Liver (tissue), 9 donors: Measurements from ENCODE around the gene LCORL. TPM values are rescaled to one million over a fixed set of nuclear protein-coding genes. Genes with fewer than 3 reads are reported as not detected.

Experiments
- DNase-seq: peaks from one replicate; pipeline ENCODE4 v3.0.0-alpha.2; 2017; ENCODE audit warnings: low spot score
- H3K27ac ChIP-seq, 2 donors: one replicate each; pipeline ENCODE4 v1.7.0; 2013; ENCODE audit warnings: inconsistent platforms in 2 of 2, low read length in 2 of 2, control low read depth in 1 of 2, low read depth in 1 of 2, mild to moderate bottlenecking in 1 of 2
- H3K27me3 ChIP-seq, 4 donors: one replicate each; pipeline versions ENCODE4 v1.6.1 to v1.7.0; 2013; ENCODE audit warnings: low read length in 3 of 4, inconsistent platforms in 1 of 4, mild to moderate bottlenecking in 1 of 4, moderate library complexity in 1 of 4; ENCODE audit not compliant: control insufficient read depth in 4 of 4, insufficient read depth in 4 of 4
- H3K36me3 ChIP-seq, 4 donors: one replicate each; pipeline versions ENCODE4 v1.6.1 to v1.7.0; 2013; ENCODE audit warnings: low read length in 3 of 4, mild to moderate bottlenecking in 3 of 4, low read depth in 1 of 4, moderate library complexity in 1 of 4; ENCODE audit not compliant: control insufficient read depth in 4 of 4, insufficient read depth in 3 of 4
- H3K4me1 ChIP-seq, 4 donors: one replicate each; pipeline versions ENCODE4 v1.6.1 to v1.7.0; 2013; ENCODE audit warnings: low read length in 3 of 4, mild to moderate bottlenecking in 3 of 4, moderate library complexity in 1 of 4; ENCODE audit not compliant: control insufficient read depth in 4 of 4, insufficient read depth in 4 of 4
- H3K4me3 ChIP-seq, 3 donors: one replicate each; pipeline versions ENCODE4 v1.6.1 to v1.7.0; 2013; ENCODE audit warnings: low read length in 3 of 3, control low read depth in 1 of 3, low read depth in 1 of 3, mild to moderate bottlenecking in 1 of 3
- H3K9ac ChIP-seq, 2 donors: one replicate each; pipeline ENCODE4 v1.7.0; 2013; ENCODE audit warnings: low read length in 2 of 2, mild to moderate bottlenecking in 2 of 2, moderate library complexity in 2 of 2, control low read depth in 1 of 2, low read depth in 1 of 2
- H3K9me3 ChIP-seq, 4 donors: one replicate each; pipeline versions ENCODE4 v1.6.1 to v1.7.0; 2013; ENCODE audit warnings: low read length in 3 of 4; ENCODE audit not compliant: control insufficient read depth in 4 of 4
- ATF3 ChIP-seq: IDR thresholded peaks from 2 replicates; pipeline ENCODE4 v1.6.1; 2016; ENCODE audit warnings: antibody characterized with exemption
- EGR1 ChIP-seq, 2 donors: IDR thresholded peaks; 2 replicates each; pipeline ENCODE4 v1.6.1; 2016 to 2018; ENCODE audit warnings: antibody characterized with exemption in 2 of 2, low read depth in 2 of 2
- FOXA1 ChIP-seq: IDR thresholded peaks from 2 replicates; pipeline ENCODE4 v1.6.1; 2016; ENCODE audit warnings: antibody characterized with exemption
- FOXA2 ChIP-seq: IDR thresholded peaks from 2 replicates; pipeline ENCODE4 v1.6.1; 2016; ENCODE audit warnings: antibody characterized with exemption
- GABPA ChIP-seq, 2 donors: IDR thresholded peaks in 1 of 2; conservative IDR thresholded peaks in 1 of 2; 2 replicates each; pipeline ENCODE4 v1.6.1; 2016; ENCODE audit warnings: antibody characterized with exemption in 2 of 2, mild to moderate bottlenecking in 1 of 2, moderate library complexity in 1 of 2
- HNF4A ChIP-seq, 2 donors: conservative IDR thresholded peaks; 2 replicates each; pipeline ENCODE4 v1.6.1; 2016; ENCODE audit warnings: antibody characterized with exemption in 2 of 2, mild to moderate bottlenecking in 2 of 2
- HNF4G ChIP-seq: IDR thresholded peaks from 2 replicates; pipeline ENCODE4 v1.6.1; 2016; ENCODE audit warnings: antibody characterized with exemption
- JUND ChIP-seq, 2 donors: IDR thresholded peaks; 2 replicates each; pipeline ENCODE4 v1.6.1; 2016; ENCODE audit warnings: antibody characterized with exemption in 2 of 2
- MAX ChIP-seq: IDR thresholded peaks from 2 replicates; pipeline ENCODE4 v1.6.1; 2016; ENCODE audit warnings: antibody characterized with exemption
- NR2F2 ChIP-seq: IDR thresholded peaks from 2 replicates; pipeline ENCODE4 v1.6.1; 2016; ENCODE audit warnings: antibody characterized with exemption
- RAD21 ChIP-seq, 2 donors: IDR thresholded peaks; 2 replicates each; pipeline ENCODE4 v1.6.1; 2016; ENCODE audit warnings: antibody characterized with exemption in 2 of 2, mild to moderate bottlenecking in 2 of 2
- REST ChIP-seq: IDR thresholded peaks from 2 replicates; pipeline ENCODE4 v1.6.1; 2016; ENCODE audit warnings: antibody characterized with exemption, mild to moderate bottlenecking
- RXRA ChIP-seq, 2 donors: IDR thresholded peaks; 2 replicates each; pipeline ENCODE4 v1.6.1; 2017 to 2018; ENCODE audit warnings: antibody characterized with exemption in 2 of 2, mild to moderate bottlenecking in 1 of 2
- SP1 ChIP-seq: IDR thresholded peaks from 2 replicates; pipeline ENCODE4 v1.6.1; 2018; ENCODE audit warnings: antibody characterized with exemption, mild to moderate bottlenecking
- TAF1 ChIP-seq: conservative IDR thresholded peaks from 2 replicates; pipeline ENCODE4 v1.6.1; 2016; ENCODE audit warnings: antibody characterized with exemption, mild to moderate bottlenecking
- YY1 ChIP-seq: IDR thresholded peaks from 2 replicates; pipeline ENCODE4 v1.6.1; 2016; ENCODE audit warnings: antibody characterized with exemption, mild to moderate bottlenecking
- ZBTB33 ChIP-seq: IDR thresholded peaks from 2 replicates; pipeline ENCODE4 v1.6.1; 2016; ENCODE audit warnings: antibody characterized with exemption
- WGBS: extraction: QIAGEN DNeasy Blood & Tissue Kit; methylation state at CpG from one replicate; pipeline ENCODE4 v1.1.7; 2013; 5-methylcytosine and 5-hydroxymethylcytosine counted together
- polyA plus RNA-seq, 2 donors: library from polyadenylated mRNA; stranded (reverse) in 1 of 2; unstranded in 1 of 2; fragments of 200-250 nt in 1 of 2; fragments of >200 nt in 1 of 2; fragmentation: Nextera tagmentation in 1 of 2; extraction: Ambion mirVana in 1 of 2; gene quantifications; one replicate each; pipeline versions ENCODE4 v1.2.1 to v1.2.3, GENCODE V29; 2013 to 2015
- total RNA-seq, 2 donors: library from RNA; depleted of rRNA; stranded (reverse); fragments of >200 nt; gene quantifications; one replicate each; pipeline ENCODE4 v1.2.3, GENCODE V29; 2014
- TF ChIP-seq, protein P1 (sequence below): fragments of 150-350 bp; IDR thresholded peaks from 2 replicates; pipeline ENCODE4 v1.5.1; 2017; ENCODE audit warnings: improper control_type of control experiment, low read depth, low read length; ENCODE audit not compliant: missing input control
- donor health status: healthy.
- donor health status: healthy.
- donor health status: healthy.
- donor health status: healthy.
- donor health status: healthy.

The LCORL gene
- total and polyA plus RNA-seq, 4 donors: 2.1 to 12.0 (median 6.5) TPM

DNA sequence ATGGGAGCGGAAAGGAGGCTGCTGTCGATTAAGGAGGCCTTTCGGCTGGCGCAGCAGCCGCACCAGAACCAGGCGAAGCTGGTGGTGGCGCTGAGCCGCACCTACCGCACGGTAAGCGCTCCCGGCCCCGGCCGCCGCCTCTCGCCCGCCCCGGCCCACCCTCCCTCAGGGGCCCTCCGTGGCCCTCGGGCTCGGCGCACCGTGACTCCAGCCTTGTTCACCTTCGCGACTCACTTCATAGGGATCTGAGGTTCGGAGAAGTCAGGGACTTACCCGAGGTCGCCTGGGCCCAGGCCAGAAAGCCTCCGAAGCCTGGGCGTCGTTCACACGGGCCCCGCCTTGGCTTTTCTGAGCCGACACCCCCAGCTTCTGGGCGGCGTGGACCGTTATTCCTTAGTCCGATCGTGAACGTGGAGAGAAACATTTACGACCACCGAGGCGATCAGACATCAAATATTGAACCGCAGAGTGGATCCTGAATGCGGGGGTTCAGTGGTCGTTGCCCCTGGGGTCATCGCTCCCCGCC lies 210.4 kb downstream of the LCORL start:
- no peak for DNase-seq
- Histone ChIP-seq H3K9me3 (no peaks in the 10 kb centered on the region), H3K9ac (no peak overlapping the region), H3K4me1 (peaks cover 5 to 33% (median 27%) of the 10 kb centered on the region in 4 donors), H3K36me3 (no peaks in the 10 kb centered on the region), H3K4me3 (peak overlapping the region; percentile 48 to 60 (median 58)), H3K27me3 (no peaks in the 10 kb centered on the region), H3K27ac (no peak overlapping the region)
- 1% methylated on average over 48 of the region's 48 CpGs for WGBS
- no peak for TF ChIP-seq YY1
- TF ChIP-seq REST: no peak
- TF ChIP-seq GABPA (IDR thresholded peaks at IDR 0.05 in 1 of 2, conservative IDR thresholded peaks at IDR 0.05 in 1 of 2): no peak

- no peaks in the 10 kb centered on the region for H3K27me3 ChIP-seq
- DNase-seq: peak; percentile 99
- peak within 1 kb of the TSS; percentile 89 to 90 for H3K27ac ChIP-seq
- no peaks in the 10 kb centered on the region for H3K36me3 ChIP-seq
- TF ChIP-seq ZBTB33 (peak; percentile 100), HNF4A (conservative IDR thresholded peaks at IDR 0.05) (peak; percentile 19 to 32), RXRA (IDR thresholded peaks at IDR 0.05) (peak; percentile 27 to 64), REST (peak; percentile 70), ATF3 (no peak), SP1 (peak; percentile 71), HNF4G (no peak), MAX (peak; percentile 94), GABPA (IDR thresholded peaks at IDR 0.05 in 1 of 2, conservative IDR thresholded peaks at IDR 0.05 in 1 of 2) (peak; percentile 88 to 97), FOXA1 (no peak), NR2F2 (peak; percentile 33), EGR1 (IDR thresholded peaks at IDR 0.05; ENCODE audit: low read depth in 2 of 2) (peak in 1 of 2 donors; percentile 42), TAF1 (no peak), JUND (IDR thresholded peaks at IDR 0.05) (no peak), RAD21 (IDR thresholded peaks at IDR 0.05) (peak in 1 of 2 donors; percentile 16), FOXA2 (no peak), YY1 (peak; percentile 79)
- TF ChIP-seq, protein P1, sequence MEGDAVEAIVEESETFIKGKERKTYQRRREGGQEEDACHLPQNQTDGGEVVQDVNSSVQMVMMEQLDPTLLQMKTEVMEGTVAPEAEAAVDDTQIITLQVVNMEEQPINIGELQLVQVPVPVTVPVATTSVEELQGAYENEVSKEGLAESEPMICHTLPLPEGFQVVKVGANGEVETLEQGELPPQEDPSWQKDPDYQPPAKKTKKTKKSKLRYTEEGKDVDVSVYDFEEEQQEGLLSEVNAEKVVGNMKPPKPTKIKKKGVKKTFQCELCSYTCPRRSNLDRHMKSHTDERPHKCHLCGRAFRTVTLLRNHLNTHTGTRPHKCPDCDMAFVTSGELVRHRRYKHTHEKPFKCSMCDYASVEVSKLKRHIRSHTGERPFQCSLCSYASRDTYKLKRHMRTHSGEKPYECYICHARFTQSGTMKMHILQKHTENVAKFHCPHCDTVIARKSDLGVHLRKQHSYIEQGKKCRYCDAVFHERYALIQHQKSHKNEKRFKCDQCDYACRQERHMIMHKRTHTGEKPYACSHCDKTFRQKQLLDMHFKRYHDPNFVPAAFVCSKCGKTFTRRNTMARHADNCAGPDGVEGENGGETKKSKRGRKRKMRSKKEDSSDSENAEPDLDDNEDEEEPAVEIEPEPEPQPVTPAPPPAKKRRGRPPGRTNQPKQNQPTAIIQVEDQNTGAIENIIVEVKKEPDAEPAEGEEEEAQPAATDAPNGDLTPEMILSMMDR: no peak
- peaks cover 5 to 33% (median 27%) of the 10 kb centered on the region in 4 donors for H3K4me1 ChIP-seq
- peak within 1 kb of the TSS; percentile 62 to 87 (median 86) for H3K4me3 ChIP-seq
- H3K9ac ChIP-seq: peak within 1 kb of the TSS; percentile 73 to 91
- H3K9me3 ChIP-seq: no peaks in the 10 kb centered on the region
- WGBS: under 1% methylated on average over 69 of the region's 69 CpGs
These were observed 211.1 kb downstream of the LCORL start, which contains the start of the genes DCAF16 and NCAPG for GRCh38 chr4:17810260-17811077. Gene DCAF16 (minus strand): TSS chr4:17810757. CDS start chr4:17804141, 6,616 bp downstream. Gene NCAPG (plus strand): TSS chr4:17810979. CDS start chr4:17811078, 99 bp downstream.
